Stimulated activated CD8-positive, alpha-beta memory T cell treated with anti-CD3 and anti-CD28 coated beads, Interleukin-15, amount 100 ng/mL, for 1 hour (primary cell): ENCODE data around the gene PRCD.
A peak's percentile ranks its signal among the peaks of the same experiment; 100 is the strongest.
"Not testable (repeated sequence)": the region's sequence is repeated elsewhere in the genome, so short reads cannot be mapped to it uniquely, and the experiment has no call there.

Source experiments
- DNase-seq: peaks from one replicate; pipeline ENCODE4 v3.0.0-alpha.2; 2020; ENCODE audit warnings: low read depth

PRCD gene

GRCh38 chr17:76557368-76558197 is 17.7 kb downstream of the PRCD start:
- DNase-seq, result peak; percentile 82

GRCh38 chr17:76558198-76559095 is 18.6 kb downstream of the PRCD start:
- no peak for DNase-seq

GRCh38 chr17:76559460-76559859 is 19.6 kb downstream of the PRCD start:
- DNase-seq, result not testable (repeated sequence)

- DNase-seq, result no peak
These were observed 20.4 kb downstream of the PRCD start for GRCh38 chr17:76560036-76560876.

GRCh38 chr17:76560877-76561221 is 21.0 kb downstream of the PRCD start:
- DNase-seq, result no peak

GRCh38 chr17:76561332-76561731 is 21.5 kb downstream of the PRCD start:
- DNase-seq, result no peak

- no peak for DNase-seq
These were observed 22.0 kb downstream of the PRCD start for GRCh38 chr17:76561799-76562268.

- no peak for DNase-seq
These were observed 22.9 kb downstream of the PRCD start for GRCh38 chr17:76562734-76563148.

- DNase-seq, result not testable (repeated sequence)
These were observed 23.5 kb downstream of the PRCD start for GRCh38 chr17:76563359-76563758.

GRCh38 chr17:76564991-76565727 is 25.3 kb downstream of the PRCD start:
- not testable (repeated sequence) for DNase-seq

GRCh38 chr17:76565728-76566612 is 26.1 kb downstream of the PRCD start:
- no peak for DNase-seq

GRCh38 chr17:76566613-76566943 is 26.7 kb downstream of the PRCD start:
- DNase-seq, result no peak

- no peak for DNase-seq
These were observed 27.2 kb downstream of the PRCD start for GRCh38 chr17:76566988-76567431.

- no peak for DNase-seq
These were observed 28.0 kb downstream of the PRCD start for GRCh38 chr17:76567634-76568432.

- DNase-seq, result no peak
These were observed 29.0 kb downstream of the PRCD start for GRCh38 chr17:76568811-76569221.

- DNase-seq, result no peak
These were observed 29.9 kb downstream of the PRCD start for GRCh38 chr17:76569607-76570279.

- DNase-seq, result no peak
These were observed 30.6 kb downstream of the PRCD start for GRCh38 chr17:76570457-76570856.

- DNase-seq, result no peak
These were observed 31.1 kb downstream of the PRCD start for GRCh38 chr17:76570877-76571471.
